HepG2 (cell line): ENCODE results near the gene RYR2. TPM values are rescaled to one million over a fixed set of nuclear protein-coding genes. Genes with fewer than 3 reads are reported as not detected.

Experiments
- CENPT ChIP-seq: sonication (generic); formaldehyde crosslinking; IDR thresholded peaks from 2 replicates; pipeline ENCODE4 v1.8.0; 2022; ENCODE audit warnings: low read depth, mild to moderate bottlenecking, moderate library complexity, missing genetic modification reagents
- TOE1 ChIP-seq: sonication (generic); formaldehyde crosslinking; IDR thresholded peaks from 2 replicates; pipeline ENCODE4 v1.4.0; 2020; ENCODE audit warnings: mild to moderate bottlenecking, missing genetic modification reagents
- ZKSCAN8 ChIP-seq: IDR thresholded peaks from 2 replicates; pipeline ENCODE4 v1.6.1; 2016; ENCODE audit warnings: borderline replicate concordance, missing genetic modification reagents, missing compliant biosample characterization
- ZNF431 ChIP-seq: sonication (generic); formaldehyde crosslinking; IDR thresholded peaks from 2 replicates; pipeline ENCODE4 v1.9.0; 2022; ENCODE audit warnings: missing genetic modification reagents, low read depth, mild to moderate bottlenecking, borderline replicate concordance
- ZNF746 ChIP-seq: sonication (generic); formaldehyde crosslinking; IDR thresholded peaks from 2 replicates; pipeline ENCODE4 v1.8.0; 2022; ENCODE audit warnings: mild to moderate bottlenecking, missing genetic modification reagents
- ZNF761 ChIP-seq: sonication (generic); formaldehyde crosslinking; conservative IDR thresholded peaks from 2 replicates; pipeline ENCODE4 v1.4.0; 2020; ENCODE audit warnings: mild to moderate bottlenecking, missing genetic modification reagents
- ZNF777 ChIP-seq: sonication (generic); formaldehyde crosslinking; IDR thresholded peaks from 2 replicates; pipeline ENCODE4 v1.4.0; 2020; ENCODE audit warnings: missing genetic modification reagents
- polyA plus RNA-seq, 8 experiments: library from polyadenylated mRNA; depleted of rRNA in 3 of 8; stranded (reverse) in 7 of 8; unstranded in 1 of 8; fragments of >200 nt; fragmentation: Illumina TruSeq in 4 of 8; extraction: Trizol in 4 of 8; gene quantifications; 2 replicates each; pipeline versions ENCODE4 v1.2.1 to v1.2.3, GENCODE V29; 2011 to 2016; ENCODE audit warnings: low read depth in 4 of 8, missing spikeins in 1 of 8, mixed read lengths in 1 of 8; ENCODE audit not compliant: insufficient read depth in 1 of 8
- total RNA-seq, 5 experiments: library from RNA; depleted of rRNA; stranded (reverse); fragments of >200 nt; fragmentation: Illumina TruSeq; extraction: Trizol; gene quantifications; 2 replicates each; pipeline ENCODE4 v1.2.3, GENCODE V29; 2016; ENCODE audit warnings: low read depth in 1 of 5
- TF ChIP-seq, protein P1 (sequence below): sonication (generic); formaldehyde crosslinking; conservative IDR thresholded peaks from 2 replicates; pipeline ENCODE4 v1.5.0; 2020; ENCODE audit warnings: missing genetic modification reagents
- TF ChIP-seq, protein P2 (sequence below): sonication (generic); formaldehyde crosslinking; IDR thresholded peaks from 2 replicates; pipeline ENCODE4 v1.9.0; 2022; ENCODE audit warnings: low read depth, missing genetic modification reagents
- TF ChIP-seq, protein P3 (sequence below): sonication (generic); formaldehyde crosslinking; IDR thresholded peaks from 2 replicates; pipeline ENCODE4 v1.4.0; 2020; ENCODE audit warnings: missing genetic modification reagents

RYR2 gene
- total and polyA plus RNA-seq, 2 of the 13 experiments (the other 11 are each of a cell fraction or from before 2014, with no cell fraction given), result not detected

DNA sequence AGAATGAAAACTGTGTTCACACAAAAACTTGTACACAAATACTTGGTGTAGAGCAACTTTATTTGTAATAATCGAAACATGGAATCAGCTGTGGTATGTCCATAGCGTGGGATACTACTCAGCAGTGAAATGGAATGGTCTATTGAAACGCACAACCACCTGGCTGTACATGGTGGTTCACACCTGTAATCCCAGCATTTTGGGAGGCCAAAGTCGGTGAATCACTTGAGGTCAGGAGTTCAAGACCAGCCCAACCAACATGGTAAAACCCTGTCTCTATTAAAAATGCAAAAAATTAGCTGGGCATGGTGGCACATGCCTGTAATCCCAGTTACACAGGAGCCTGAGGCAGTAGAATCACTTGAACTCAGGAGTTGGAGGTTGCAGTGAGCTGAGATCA lies 356.8 kb downstream of the RYR2 start (continued):
- TF ChIP-seq, protein P1, sequence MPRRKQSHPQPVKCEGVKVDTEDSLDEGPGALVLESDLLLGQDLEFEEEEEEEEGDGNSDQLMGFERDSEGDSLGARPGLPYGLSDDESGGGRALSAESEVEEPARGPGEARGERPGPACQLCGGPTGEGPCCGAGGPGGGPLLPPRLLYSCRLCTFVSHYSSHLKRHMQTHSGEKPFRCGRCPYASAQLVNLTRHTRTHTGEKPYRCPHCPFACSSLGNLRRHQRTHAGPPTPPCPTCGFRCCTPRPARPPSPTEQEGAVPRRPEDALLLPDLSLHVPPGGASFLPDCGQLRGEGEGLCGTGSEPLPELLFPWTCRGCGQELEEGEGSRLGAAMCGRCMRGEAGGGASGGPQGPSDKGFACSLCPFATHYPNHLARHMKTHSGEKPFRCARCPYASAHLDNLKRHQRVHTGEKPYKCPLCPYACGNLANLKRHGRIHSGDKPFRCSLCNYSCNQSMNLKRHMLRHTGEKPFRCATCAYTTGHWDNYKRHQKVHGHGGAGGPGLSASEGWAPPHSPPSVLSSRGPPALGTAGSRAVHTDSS (CRISPR knock-in tag), result no peak
- TF ChIP-seq ZNF431 (no peak), TOE1 (no peak), ZNF746 (CRISPR knock-in tag) (no peak), ZNF777 (CRISPR knock-in tag) (no peak), ZKSCAN8 (CRISPR knock-in tag) (no peak), ZNF761 (CRISPR knock-in tag) (no peak), CENPT (CRISPR knock-in tag) (no peak)
- TF ChIP-seq, protein P2, sequence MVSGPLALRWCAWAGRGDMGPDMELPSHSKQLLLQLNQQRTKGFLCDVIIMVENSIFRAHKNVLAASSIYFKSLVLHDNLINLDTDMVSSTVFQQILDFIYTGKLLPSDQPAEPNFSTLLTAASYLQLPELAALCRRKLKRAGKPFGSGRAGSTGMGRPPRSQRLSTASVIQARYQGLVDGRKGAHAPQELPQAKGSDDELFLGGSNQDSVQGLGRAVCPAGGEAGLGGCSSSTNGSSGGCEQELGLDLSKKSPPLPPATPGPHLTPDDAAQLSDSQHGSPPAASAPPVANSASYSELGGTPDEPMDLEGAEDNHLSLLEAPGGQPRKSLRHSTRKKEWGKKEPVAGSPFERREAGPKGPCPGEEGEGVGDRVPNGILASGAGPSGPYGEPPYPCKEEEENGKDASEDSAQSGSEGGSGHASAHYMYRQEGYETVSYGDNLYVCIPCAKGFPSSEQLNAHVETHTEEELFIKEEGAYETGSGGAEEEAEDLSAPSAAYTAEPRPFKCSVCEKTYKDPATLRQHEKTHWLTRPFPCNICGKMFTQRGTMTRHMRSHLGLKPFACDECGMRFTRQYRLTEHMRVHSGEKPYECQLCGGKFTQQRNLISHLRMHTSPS (CRISPR knock-in tag), result no peak
- TF ChIP-seq, protein P3, sequence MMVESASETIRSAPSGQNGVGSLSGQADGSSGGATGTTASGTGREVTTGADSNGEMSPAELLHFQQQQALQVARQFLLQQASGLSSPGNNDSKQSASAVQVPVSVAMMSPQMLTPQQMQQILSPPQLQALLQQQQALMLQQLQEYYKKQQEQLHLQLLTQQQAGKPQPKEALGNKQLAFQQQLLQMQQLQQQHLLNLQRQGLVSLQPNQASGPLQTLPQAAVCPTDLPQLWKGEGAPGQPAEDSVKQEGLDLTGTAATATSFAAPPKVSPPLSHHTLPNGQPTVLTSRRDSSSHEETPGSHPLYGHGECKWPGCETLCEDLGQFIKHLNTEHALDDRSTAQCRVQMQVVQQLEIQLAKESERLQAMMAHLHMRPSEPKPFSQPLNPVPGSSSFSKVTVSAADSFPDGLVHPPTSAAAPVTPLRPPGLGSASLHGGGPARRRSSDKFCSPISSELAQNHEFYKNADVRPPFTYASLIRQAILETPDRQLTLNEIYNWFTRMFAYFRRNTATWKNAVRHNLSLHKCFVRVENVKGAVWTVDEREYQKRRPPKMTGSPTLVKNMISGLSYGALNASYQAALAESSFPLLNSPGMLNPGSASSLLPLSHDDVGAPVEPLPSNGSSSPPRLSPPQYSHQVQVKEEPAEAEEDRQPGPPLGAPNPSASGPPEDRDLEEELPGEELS (CRISPR knock-in tag), result no peak
